ENCODE data around the gene TRIM17. TPM values are rescaled to one million over a fixed set of nuclear protein-coding genes. Genes with fewer than 3 reads are reported as not detected.

TRIM17 gene, protein sequence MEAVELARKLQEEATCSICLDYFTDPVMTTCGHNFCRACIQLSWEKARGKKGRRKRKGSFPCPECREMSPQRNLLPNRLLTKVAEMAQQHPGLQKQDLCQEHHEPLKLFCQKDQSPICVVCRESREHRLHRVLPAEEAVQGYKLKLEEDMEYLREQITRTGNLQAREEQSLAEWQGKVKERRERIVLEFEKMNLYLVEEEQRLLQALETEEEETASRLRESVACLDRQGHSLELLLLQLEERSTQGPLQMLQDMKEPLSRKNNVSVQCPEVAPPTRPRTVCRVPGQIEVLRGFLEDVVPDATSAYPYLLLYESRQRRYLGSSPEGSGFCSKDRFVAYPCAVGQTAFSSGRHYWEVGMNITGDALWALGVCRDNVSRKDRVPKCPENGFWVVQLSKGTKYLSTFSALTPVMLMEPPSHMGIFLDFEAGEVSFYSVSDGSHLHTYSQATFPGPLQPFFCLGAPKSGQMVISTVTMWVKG
- total RNA-seq: 1 to 10 TPM; 3.5 to 7.1 (median 5.4) TPM
- 1 to 10 TPM in 1 of 3 donors, under 1 TPM in 2; 0.36 to 4.0 (median 0.96) TPM for polyA plus RNA-seq
- long read RNA-seq, donor 1: 0 reads
- long read RNA-seq, donor 2: 0 reads

DNA sequence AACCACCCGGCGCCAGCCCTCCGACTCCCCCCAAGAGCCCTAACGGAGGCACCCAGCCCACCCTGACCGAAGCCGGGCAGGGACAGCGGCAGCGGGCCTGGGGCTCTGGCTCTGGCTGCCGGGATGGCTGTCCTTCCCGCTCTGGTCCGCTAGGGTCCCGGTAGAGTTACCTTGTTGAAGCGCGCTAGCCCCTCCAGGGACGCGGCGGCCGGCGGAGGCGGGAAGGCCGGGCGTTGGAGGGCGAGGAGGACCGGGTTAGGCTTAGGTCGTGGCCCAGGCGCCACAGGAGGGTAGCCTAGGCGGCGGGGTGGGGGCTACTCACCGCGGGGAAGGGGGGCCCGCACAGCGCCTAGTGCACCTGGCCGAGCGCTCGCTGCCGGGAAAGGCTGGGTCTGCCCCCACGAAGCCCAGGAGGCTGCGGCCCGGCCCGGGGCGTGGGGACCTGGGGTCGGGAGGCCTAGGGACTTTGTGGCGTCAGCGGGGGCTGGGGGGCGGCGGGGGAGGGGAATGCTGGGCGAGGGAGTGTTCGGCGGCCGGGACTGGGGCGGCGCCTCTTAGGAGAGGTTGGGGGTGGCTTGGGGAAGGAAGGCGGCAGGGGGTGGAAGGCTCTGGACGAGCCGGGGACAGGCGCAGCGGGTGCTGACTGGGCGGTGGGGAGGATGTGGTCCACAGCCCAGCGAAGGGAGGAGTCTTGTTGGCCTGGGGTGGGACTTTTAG, at the start of gene TRIM17:
Gene TRIM17 (minus strand): TSS at position 645 of the 717 bp plus-strand sequence. CDS start 1,789 bp downstream, outside the sequence.
- DNase-seq: peak; percentile 82
- no peaks in the 10 kb centered on the region for H3K9me3 ChIP-seq
- H3K4me3 ChIP-seq: peak within 1 kb of the TSS; percentile 0 to 70 (median 38)
- TF ChIP-seq POLR2AphosphoS5 (IDR thresholded peaks at IDR 0.05) (peak in 1 of 3 donors; percentile 72), POLR2A (IDR thresholded peaks at IDR 0.05) (no peak)
- TF ChIP-seq, protein P1, sequence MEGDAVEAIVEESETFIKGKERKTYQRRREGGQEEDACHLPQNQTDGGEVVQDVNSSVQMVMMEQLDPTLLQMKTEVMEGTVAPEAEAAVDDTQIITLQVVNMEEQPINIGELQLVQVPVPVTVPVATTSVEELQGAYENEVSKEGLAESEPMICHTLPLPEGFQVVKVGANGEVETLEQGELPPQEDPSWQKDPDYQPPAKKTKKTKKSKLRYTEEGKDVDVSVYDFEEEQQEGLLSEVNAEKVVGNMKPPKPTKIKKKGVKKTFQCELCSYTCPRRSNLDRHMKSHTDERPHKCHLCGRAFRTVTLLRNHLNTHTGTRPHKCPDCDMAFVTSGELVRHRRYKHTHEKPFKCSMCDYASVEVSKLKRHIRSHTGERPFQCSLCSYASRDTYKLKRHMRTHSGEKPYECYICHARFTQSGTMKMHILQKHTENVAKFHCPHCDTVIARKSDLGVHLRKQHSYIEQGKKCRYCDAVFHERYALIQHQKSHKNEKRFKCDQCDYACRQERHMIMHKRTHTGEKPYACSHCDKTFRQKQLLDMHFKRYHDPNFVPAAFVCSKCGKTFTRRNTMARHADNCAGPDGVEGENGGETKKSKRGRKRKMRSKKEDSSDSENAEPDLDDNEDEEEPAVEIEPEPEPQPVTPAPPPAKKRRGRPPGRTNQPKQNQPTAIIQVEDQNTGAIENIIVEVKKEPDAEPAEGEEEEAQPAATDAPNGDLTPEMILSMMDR (IDR thresholded peaks at IDR 0.05 in 8 of 11, conservative IDR thresholded peaks at IDR 0.05 in 3 of 11): peak in 8 of 11 experiments; percentile 17 to 60 (median 42)
- intact Hi-C loops (cut with DNase I; ENCODE audit: low total_unique reads): no loop called here
- H3K36me3 ChIP-seq: peaks cover 0 to 12% (median 0%) of the 10 kb centered on the region in 6 donors
- 1 to 2% (median 1%) methylated on average over 24 to 59 of the region's 59 CpGs for WGBS, 5 donors
- peak within 1 kb of the TSS in 5 of 8 donors; percentile 31 to 64 (median 54) for H3K27ac ChIP-seq
- H3K4me1 ChIP-seq: peaks cover 0 to 32% (median 18%) of the 10 kb centered on the region in 6 donors
- peaks cover 0 to 46% (median 17%) of the 10 kb centered on the region in 7 donors for H3K27me3 ChIP-seq (replicated peaks in 1 of 7)

DNA sequence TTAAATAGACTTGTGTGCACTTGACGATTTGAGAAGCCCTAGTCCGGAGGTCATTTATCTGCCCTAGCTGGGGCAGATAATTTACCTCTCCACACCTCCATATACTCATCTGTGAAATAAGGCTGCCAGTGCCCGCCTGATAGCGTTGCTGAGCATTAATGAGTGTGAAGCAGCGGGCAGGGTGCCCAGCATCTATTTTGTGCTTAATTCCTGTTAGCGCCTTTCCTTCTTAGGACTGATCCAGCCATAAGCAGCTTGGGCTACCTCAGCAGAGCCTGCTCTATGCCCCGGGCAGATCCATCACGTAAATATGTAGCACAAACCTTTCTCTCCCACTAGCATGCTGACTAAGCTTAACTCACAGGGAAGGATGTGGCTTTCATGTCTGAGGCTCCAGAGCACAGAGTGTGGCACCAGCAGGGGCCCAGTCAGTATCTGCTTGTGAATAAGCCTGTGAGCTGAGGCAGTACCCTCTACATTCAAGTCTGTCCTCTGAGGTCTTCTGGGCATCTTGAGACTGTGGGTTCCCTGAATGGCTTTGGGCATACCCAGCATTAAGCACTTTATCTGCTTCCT, 49.0 kb upstream of the TRIM17 start:
- Histone ChIP-seq H3K9me3 (no peaks in the 10 kb centered on the region), H3K27me3 (replicated peaks in 1 of 7) (peaks cover 4 to 99% (median 43%) of the 10 kb centered on the region in 7 donors), H3K4me3 (peak overlapping the region in 1 of 8 donors; percentile 69), H3K36me3 (no peaks in the 10 kb centered on the region), H3K4me1 (peaks cover 6 to 34% (median 24%) of the 10 kb centered on the region in 6 donors), H3K27ac (peak overlapping the region in 4 of 8 donors; percentile 20 to 64 (median 46))
- intact Hi-C loops (cut with DNase I; ENCODE audit: low total_unique reads): no loop called here
- TF ChIP-seq POLR2AphosphoS5 (IDR thresholded peaks at IDR 0.05): no peak
- TF ChIP-seq, protein P1 (IDR thresholded peaks at IDR 0.05 in 8 of 11, conservative IDR thresholded peaks at IDR 0.05 in 3 of 11): no peak
- no peak for TF ChIP-seq POLR2A (IDR thresholded peaks at IDR 0.05)
- WGBS, 5 donors: 56 to 67% (median 59%) methylated on average over 8 of the region's 8 CpGs
- no peak for DNase-seq

DNA sequence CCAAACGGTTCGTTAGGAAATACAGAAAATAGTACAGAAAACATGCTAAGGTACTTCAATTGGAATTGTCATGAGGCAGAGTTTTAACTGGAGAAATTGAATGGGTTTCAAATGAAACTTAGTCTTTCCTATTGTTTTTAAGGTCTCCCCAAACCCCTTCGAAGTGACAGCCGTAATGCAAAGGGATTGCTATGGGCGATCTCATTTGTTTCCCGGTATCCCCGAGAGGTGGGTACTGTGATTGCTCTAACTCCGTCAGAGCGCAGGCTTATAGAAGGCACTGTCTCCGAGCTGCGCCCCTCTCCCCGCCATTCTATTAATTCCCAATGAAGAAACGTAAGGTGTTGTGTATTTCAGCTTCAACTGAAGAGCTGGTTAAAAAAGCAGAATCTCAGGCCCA, 48.5 kb upstream of the TRIM17 start:
- intact Hi-C loops (cut with DNase I; ENCODE audit: low total_unique reads): no loop called here
- no peaks in the 10 kb centered on the region for H3K36me3 ChIP-seq
- H3K27me3 ChIP-seq (replicated peaks in 1 of 7): peaks cover 4 to 97% (median 40%) of the 10 kb centered on the region in 7 donors
- peaks cover 6 to 34% (median 24%) of the 10 kb centered on the region in 6 donors for H3K4me1 ChIP-seq
- TF ChIP-seq, protein P1 (IDR thresholded peaks at IDR 0.05 in 8 of 11, conservative IDR thresholded peaks at IDR 0.05 in 3 of 11): no peak
- TF ChIP-seq POLR2AphosphoS5 (IDR thresholded peaks at IDR 0.05): no peak
- TF ChIP-seq POLR2A (IDR thresholded peaks at IDR 0.05): no peak
- peak overlapping the region in 4 of 8 donors; percentile 50 to 67 (median 64) for H3K27ac ChIP-seq
- WGBS, 5 donors: 21 to 27% (median 23%) methylated on average over 13 of the region's 13 CpGs
- peak overlapping the region; percentile 16 to 69 (median 40) for H3K4me3 ChIP-seq
- no peak for DNase-seq
- no peaks in the 10 kb centered on the region for H3K9me3 ChIP-seq
